GM21825 (cell line): ENCODE measurements around the gene CNTN2.

Experiments used
- ATAC-seq: cut with Tn5 transposase; IDR thresholded peaks from one replicate; pipeline ENCODE4 v1.9.1; 2021; ENCODE audit warnings: mild to moderate bottlenecking, moderate library complexity; ENCODE audit not compliant: unreplicated experiment

The CNTN2 gene

DNA sequence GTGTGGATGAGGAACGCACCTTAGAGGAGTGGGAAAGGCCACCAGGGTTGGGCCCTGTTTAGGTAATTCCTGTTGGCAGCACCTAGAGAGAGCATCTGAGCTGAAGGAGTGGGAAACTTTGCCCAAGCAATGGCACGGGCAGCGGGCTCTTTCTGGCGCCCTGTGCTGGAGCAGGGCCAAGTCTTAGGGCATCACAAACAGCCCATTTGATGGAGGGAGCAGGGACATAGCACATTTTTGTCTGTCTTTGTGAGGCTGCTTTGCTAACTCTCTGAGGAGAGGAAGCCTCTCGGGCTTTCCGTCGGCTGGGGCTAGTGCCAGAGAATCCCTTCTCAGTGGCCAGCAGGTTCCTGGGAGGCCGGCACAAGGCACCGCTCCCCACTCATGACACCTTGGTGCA lies 22.5 kb upstream of the CNTN2 start:
- ATAC-seq, result no peak

DNA sequence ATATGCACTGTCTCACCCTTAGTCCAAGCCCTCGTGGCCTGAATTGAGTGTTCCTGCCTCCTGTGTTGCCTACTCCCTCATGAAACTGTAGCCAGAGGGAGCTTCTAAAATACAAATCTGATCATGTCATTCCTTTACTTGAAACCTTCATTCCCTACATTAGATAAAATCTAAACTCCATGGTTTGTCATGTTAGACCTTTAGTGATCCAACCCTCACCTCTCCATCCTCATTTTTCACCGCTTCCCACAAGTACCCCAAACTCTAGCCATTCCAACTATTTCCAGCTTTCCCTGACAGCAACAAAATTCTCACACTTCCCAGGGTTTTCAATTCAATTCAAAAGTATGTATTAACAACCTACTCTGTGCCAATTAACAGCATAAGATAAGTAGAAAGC lies 18.3 kb upstream of the CNTN2 start:
- ATAC-seq, result no peak

DNA sequence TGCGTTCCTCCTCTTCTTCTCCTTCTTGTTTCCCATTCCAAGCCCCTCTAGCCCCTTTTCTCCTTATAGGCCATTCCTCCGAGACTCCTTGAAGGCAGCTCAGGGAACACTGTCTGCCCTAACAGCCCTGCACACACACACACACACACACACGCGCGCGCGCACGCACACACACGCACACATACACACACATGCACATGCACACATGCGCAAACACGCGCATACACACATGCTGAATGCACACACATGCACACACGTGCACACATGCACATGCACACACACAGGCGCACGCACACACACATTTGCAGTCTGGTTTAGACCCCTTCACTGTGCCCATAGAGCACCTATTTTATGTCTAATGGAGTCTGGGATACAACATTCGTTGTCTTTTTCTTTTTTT lies 17.8 kb upstream of the CNTN2 start:
- ATAC-seq, result no peak

DNA sequence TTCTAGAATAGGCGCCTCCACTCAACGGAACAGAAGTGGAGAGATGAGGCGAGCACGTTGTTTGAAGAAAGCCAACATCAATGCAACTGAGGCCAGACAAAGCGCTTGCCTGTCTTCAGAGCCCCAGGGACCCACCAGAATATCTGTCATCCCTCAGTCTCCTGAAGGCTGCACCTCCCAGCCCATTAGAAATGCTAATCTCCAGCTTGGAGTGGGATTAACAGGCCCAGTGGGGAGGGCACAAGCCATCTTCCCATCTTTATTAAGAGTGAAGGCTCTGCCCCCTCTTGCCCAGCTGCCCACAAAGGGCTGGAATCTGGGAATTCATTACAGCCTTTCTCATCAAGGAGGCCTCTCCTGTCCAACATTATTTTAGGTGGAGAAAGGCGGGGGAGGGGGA lies 16.8 kb upstream of the CNTN2 start:
- ATAC-seq, result no peak

DNA sequence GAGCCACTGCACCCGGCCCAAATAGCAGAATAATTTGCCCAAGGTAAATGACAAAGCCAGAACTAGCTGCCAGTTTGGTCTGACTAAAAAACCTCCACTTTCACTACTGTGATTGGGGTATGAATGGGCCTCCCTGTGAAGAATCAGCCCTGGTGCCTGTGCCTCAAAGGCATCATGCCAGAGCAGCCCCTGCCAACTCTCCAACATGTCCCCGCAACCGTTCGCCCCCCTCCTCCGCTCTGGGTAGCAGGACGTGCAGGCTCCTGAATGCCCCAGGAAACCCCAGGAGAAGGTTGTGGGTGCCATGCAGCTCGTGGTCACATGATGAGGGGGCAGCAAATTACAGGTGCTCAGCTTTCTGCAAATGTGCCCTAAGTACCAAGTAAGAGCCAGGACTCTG lies 14.6 kb upstream of the CNTN2 start:
- ATAC-seq, result no peak

DNA sequence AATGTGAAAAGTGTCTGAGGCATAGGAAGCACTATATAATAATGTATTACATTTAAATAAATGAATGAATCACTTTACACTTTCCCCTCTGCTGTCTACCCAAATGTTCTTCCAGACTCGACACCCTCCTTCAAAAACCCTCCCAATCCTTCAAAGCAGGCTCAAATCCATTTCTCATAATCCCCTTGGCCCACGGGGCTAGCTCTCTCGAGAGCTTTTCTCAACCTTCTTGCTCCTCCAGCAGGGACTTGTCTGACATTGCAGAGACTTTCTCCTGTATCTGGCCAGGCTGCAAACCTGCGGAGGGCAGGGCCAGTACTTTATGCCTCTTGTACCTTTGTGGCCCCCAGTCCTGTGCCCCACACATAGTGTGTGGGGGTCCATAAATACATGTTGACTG lies 14.1 kb upstream of the CNTN2 start:
- no peak for ATAC-seq

DNA sequence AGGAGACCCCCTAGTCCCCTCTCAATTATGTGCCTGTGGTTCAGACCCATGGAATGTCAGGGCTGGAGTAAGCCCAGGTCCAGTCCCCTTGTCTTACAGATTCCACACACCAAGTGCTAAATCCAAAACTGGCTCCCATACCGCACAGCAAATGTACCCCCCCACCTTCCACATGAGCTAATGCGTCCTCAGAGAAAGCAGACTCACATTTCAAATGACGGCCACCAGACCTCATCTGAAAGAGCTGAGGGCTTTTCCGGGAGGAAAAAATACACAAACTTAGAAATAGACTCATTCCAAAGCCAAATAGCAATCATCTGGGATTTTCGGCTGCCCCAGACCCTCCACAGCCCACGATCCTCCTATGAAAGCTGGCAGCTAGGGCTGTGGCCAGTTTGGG lies 12.8 kb upstream of the CNTN2 start:
- no peak for ATAC-seq

DNA sequence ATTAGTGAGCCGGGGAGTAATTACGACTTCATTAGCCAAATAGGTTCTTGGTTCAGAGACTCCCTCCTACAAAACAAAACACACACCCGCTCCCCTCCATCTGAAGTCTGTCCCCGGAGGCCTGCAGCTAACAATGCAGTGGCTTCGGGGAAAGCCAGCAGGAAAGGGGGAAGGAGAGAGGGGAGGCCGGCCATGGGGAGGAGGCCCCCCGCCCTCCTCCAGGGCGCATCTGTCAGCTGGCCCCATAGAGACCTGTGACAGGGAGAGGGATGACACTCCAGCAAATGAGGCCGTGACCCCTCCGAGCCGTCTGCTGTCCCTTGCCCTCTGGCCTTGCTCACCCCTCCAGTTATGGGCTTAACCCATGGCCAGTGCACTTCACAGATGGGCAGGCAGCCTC lies 12.1 kb upstream of the CNTN2 start:
- no peak for ATAC-seq

DNA sequence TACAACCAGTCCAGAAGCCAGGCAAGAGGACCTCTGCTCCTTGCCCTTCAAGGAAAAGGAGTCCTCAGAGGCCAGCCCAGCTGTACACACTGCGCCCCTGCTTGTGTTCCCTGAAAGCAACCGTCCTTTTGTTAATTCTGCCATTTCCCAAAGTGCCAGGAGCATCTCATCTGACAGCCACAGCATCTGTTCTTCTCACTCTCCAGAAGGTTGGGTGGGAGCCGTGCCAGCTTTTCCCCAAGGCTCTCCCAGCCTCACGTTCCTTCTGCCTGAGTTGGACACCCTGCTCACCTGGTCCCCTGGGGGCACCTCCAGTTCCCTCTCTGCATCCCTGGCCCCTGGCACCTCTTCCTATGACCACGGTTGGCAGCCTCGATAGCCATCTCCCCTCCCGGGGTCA lies 10.5 kb upstream of the CNTN2 start:
- no peak for ATAC-seq

DNA sequence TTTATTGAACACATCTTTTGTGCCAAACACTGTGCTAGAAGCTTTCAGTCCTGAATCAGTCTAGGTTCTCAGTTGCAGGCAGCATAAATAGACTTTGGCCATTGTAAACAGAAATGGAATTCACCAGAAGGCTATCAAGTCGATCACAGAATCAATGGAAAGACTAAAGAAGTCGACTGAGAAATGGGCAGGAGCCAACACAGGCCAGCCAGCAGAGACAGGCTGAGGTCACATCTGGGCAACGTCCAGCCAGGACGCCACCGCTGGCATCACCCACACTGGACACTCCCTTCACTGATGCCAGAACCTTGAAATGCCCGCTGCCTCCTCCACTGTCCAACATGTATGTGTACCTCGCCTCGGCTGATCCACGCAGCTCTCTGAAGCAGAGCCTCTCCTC lies 5.5 kb upstream of the CNTN2 start:
- ATAC-seq, result no peak

DNA sequence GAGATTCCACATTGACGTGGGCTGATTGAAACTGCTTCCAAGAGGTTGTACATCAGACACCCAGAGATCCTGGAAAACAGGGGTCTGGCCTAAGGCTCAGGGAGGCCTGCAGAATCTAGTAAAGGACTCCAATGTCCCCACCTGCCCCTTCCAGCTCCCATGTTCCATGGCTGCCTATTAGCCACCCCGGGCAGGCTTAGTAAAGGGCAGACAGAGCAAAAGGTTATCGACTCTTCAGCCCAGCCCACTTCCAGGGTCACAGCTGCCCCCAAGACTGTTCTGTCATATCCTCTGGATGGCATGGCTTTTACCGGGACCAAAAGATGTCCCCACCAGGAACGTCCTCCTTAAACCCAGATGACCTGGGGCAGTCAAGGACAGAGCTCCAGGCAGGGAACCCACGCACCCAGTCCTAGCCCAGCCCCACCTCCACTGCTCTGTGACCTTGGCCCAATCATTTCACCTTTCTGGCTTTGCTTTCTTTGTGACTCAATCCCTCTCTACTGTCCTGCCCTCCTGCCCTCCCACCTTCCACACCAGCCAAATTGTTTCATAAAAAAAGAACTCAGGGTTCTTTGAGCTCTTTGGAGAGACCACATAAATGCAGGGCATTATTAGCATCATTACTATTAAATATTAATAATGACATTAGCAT lies 4.8 kb upstream of the CNTN2 start:
- no peak for ATAC-seq

DNA sequence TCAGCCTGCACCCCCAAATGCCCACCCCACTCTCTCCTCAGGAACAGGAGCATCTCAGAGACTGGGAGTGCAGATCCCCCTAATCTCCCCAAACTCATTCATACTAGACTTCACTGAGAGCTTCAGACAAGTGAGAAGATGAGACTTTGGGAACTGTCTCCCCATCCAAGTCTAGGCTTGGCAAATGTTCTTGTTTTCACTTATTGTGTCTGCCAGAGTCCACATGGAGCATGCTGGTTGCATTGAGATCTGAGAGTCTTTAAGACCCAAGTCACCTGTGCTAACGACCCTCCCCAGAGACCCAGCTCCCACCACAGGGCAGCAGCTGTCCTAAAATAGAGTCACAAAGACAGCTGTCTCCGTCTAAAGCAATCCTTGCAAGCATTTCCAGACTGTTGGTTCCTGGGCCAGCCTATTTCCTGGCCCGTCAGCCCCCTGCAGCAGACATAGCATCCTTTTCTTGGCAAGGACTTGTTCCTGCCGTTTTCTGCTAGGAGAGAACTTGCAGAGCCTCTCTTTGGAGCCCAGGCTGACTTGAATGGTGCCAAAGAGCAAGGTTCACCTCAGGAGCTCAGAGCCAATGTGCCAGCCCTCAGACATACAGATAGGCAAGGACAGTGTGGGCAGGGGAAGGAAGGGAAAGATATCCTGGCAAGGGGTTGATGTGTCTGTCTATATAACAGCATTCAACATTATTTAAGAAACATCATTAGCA lies 1.9 kb upstream of the CNTN2 start:
- ATAC-seq, result no peak

DNA sequence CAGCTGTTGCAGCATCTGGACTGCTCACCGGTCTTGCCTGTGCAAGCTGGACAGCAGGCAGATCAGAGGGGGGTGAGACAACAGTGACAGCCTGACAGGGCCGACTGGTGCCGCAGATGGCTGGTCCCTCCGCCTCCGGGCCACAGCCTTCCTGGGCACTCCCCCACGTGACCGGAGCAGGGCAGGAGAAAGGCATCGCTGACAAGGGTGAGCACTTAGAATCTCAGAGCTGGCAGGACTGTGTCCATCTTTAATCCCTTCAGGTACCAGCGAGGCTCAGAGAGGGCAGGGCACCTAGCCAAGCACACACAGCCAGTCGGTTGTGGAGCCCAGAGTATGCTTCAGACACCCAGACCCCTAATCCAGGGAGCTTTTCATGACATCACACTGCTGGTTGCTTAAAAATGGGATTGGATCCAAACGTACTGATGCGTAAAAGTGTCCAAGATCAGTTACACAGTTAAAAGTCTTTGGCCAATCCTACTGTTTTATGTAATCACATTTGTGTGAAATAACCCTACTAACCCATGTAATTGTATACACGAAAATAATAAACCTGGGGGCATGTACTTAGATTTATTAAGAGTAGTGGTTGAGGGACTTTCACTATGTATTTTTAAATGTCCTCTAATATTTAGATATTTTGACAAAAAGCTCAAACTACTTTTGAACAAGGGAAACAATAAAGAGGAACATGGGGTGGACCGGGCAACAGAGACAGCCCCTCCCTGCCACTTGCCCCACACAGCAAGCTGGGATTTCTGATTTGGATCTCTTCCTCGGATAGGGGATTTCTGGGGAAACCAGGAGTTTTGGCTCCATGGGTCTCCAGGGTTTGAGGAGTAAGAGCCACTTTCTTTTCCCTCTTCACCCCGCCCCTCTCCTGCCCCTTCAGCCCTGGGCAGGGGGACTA lies 758 bp upstream of the CNTN2 start:
- no peak for ATAC-seq

DNA sequence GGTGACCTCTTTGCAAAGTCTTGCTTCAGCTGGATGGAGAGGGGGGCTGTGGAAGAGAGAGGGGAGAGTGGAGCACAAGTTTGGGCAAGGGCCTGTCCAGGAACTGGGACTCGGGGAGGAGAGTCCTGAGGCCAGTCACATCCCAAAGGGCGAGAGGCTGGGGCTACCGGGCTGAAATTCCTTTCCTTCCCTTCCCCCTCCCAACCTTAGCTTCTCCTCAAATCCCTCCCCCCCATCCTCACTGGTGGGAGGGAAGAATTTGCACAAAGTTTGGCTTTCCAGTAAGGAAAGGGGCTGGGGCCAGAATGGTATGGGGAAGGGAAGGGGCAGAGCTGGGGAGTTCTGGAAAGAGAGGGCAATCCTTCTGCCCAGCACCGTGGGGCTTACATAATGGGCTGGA lies 854 bp downstream of the CNTN2 start:
- no peak for ATAC-seq

DNA sequence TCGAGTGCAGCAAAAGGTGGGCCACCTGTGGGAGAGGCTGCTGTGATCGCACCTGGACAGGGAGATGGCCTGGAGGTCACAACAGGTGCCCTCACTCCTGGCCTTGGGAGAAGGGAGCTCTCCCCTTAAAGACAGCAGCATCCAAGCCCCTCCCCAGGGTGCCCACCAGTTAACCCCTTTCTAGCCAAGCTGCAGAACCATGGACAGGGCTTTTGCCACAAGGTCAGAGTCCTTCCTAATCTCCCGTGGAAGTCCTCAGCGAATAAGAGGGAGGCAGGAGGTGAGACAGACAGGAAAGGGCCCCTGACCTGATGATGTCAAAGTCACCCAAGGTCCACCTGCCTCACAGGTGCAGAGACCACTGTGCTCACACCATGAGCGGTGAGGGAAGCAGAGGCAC lies 1.7 kb downstream of the CNTN2 start:
- ATAC-seq, result no peak

DNA sequence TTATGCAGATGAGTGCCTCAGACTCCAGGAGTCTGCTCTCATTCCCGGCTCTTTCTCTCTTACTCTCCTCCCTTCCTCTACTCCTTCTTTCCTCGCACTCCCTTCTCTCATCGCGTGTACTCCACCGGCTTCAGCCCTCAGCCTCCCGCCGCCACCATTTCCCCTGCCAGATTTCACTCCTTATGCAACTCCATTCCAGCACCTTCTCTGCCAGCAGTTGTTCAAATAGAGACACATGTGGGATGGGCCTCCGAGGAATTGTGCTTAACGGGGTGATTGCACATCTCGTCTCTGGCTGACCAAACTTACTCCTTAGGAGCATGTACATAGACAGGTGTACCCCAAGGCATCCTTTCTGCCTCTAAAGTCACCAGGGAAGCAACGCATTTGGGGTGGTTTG lies 2.1 kb downstream of the CNTN2 start:
- no peak for ATAC-seq

DNA sequence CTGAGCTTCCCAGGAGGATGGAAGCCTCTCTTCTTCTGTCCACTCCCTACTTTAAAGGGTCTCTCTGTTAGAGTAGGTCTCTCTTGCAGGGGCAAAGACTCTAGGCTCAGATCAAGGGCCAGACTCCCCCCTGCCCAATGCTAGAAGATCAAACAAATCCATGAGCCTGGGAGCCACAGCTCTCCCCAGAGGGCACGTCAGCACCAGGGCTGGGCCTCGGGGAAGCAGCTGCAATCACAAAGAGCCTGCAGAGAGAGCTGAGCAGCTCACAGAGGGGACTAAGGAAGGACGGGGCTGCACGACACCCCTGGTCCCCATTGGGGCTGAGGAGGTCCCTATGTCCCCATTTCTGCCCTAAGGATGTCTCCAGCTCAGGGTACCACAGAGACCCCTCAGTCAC lies 3.9 kb downstream of the CNTN2 start:
- ATAC-seq, result no peak

DNA sequence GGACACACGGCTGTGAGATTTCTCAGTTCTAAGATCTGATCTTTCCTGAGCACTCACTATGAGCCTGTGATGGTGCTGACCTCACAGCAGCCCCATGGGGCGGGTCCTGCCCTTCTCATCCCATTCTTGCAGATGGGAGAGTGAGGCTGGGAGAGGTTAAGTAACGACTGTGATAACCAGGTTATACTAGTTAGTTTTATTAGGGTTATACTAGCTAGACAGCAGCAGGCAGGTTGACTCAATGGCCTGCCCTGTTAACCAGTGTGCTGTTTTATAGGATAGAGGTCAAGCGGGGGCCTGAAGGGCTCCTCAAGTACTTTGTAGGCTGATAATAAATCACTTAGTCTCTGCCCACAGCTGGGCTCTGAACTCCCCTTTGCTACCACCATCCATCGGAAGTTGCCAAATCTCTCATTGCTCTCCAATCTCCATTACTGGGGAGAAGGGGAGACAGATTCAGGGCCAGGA lies 4.8 kb downstream of the CNTN2 start:
- no peak for ATAC-seq

DNA sequence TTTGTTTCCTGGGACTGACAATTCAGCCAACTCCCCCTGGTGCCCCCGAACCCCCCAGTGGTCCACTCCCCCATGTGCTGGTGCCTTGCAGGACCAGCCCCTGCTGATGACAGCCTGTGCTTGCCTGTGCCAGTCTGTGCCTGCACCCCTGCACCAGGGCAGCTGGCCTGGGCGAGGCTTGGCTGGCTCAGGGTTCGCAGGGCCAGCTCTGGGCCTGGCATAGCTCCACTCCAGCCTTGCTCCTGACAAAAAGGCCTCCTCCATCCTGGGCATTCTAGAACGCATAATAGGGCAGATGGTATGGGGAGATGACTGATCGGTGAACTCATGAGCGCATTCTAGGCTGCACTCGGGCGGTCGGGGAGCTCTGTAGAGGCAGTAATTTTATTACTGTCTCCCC lies 5.4 kb downstream of the CNTN2 start:
- ATAC-seq, result no peak

DNA sequence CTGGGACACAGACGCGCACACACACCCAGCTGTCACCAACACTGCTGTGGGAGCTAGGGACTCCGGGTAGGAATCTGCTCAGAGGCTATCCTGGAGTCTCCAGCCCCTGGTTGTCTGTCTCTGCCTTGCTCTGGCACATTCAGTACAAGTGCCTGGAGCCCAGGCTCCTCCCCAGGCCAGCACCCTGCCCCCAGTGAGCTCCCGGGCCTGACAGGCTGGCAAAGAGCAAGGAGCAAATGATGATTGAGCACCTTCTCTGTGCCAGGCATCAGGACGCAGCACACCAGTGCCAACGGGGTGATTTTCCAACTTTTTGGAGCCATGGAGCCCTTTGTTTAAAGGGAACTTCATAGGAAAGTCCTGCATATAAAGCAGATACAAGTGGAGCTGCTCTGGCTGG lies 6.5 kb downstream of the CNTN2 start:
- ATAC-seq, result no peak

DNA sequence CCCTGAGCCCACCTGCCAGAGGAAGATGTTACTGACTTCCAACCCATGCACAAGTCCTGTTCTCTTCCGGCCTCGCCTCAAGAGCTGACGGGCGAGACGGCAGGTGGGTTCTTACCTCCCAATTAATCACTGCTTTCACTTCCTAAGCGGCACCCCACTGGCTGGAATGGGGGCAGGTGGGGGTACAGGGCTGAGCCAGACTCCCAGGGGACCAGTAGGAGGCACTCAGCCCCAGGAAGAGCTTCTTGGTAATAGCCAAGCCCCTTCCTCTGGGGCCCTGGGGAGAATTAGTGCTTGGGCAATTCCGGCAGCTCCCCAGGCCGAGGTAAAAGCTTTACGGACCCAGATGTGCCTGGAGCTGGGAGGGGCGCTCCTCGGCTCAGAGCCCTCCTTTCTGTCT lies 9.7 kb downstream of the CNTN2 start:
- no peak for ATAC-seq

DNA sequence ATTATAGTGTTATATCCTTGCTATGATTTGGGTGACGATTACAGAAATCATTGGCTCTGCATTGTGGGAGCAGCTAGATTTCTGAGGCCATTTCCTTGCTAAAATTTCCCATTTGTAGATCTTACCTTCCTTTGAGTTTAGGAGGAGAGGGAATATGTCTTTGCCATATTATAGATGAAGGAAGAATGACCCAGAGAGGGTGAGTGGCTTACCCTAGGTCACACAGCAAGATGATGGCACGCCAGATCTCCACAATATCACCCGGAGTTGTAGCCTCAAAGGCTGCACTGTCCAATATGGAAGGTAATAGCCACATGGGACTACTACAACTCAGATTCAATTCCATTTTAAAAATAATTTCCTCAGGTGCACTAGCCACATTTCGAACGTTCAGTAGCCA lies 10.3 kb downstream of the CNTN2 start:
- no peak for ATAC-seq
